Endothelial cell of umbilical vein (primary cell): ENCODE results near the gene PTPRCAP. TPM values are rescaled to one million over a fixed set of nuclear protein-coding genes. Genes with fewer than 3 reads are reported as not detected.
A peak's percentile ranks its signal among the peaks of the same experiment; 100 is the strongest.
"Not testable (repeated sequence)": the region's sequence is repeated elsewhere in the genome, so short reads cannot be mapped to it uniquely, and the experiment has no call there.

ENCODE experiments used
- BruUV-seq: library from RNA; stranded (reverse); fragments of 400-500 nt; replicated peaks from 2 replicates; lab custom pipeline; 2021; lab: Mats Ljungman, UMichigan
- CTCF ChIA-PET: fragments of 300-600, 350-600 bp; sonication (Branson Sonifier 250); formaldehyde crosslinking; loops from one replicate; lab custom pipeline; 2021; ENCODE audit warnings: antibody characterized with exemption, inconsistent platforms; lab: Charles Lee
- POLR2A ChIA-PET: fragments of 300-600, 350-600 bp; sonication (Branson Sonifier 250); formaldehyde crosslinking; loops from one replicate; lab custom pipeline; 2021; ENCODE audit warnings: antibody characterized with exemption, inconsistent platforms; lab: Charles Lee
- DNase-seq: peaks from one replicate; pipeline ENCODE4 v3.0.0-alpha.2; 2011; ENCODE audit warnings: low read depth, low spot score
- FAIRE-seq: peaks from 2 replicates; lab custom pipeline; 2011; peaks lifted over from hg19 to GRCh38; lab: Jason Lieb, UNC
- H2AFZ ChIP-seq: 2 replicates; pipeline ENCODE4 v1.6.0; 2012; ENCODE audit warnings: low read depth, low read length, control low read depth, inconsistent platforms
- H3K27ac ChIP-seq: 2 replicates; pipeline ENCODE4 v1.5.1; 2011; ENCODE audit warnings: low read depth, mild to moderate bottlenecking, control low read depth, low read length, moderate library complexity; ENCODE audit not compliant: insufficient read depth
- H3K27me3 ChIP-seq, 2 experiments: 2 replicates each; pipeline versions ENCODE4 v1.6.0 to v1.6.1; 2011; ENCODE audit warnings: low read length in 2 of 2, mixed read lengths in 1 of 2; ENCODE audit not compliant: control insufficient read depth in 2 of 2, insufficient read depth in 2 of 2
- H3K36me3 ChIP-seq, 2 experiments: 2 replicates in 1 of 2; 3 replicates in 1 of 2; pipeline ENCODE4 v1.5.1; 2011; ENCODE audit warnings: low read length in 2 of 2, mild to moderate bottlenecking in 1 of 2, moderate library complexity in 1 of 2; ENCODE audit not compliant: control insufficient read depth in 2 of 2, insufficient read depth in 2 of 2; ENCODE audit errors: extremely low read depth in 1 of 2
- H3K4me1 ChIP-seq: 3 replicates; pipeline ENCODE4 v1.5.1; 2011; ENCODE audit warnings: mild to moderate bottlenecking, low read length; ENCODE audit not compliant: control insufficient read depth, insufficient read depth; ENCODE audit errors: extremely low read depth
- H3K4me2 ChIP-seq: 2 replicates; pipeline ENCODE4 v1.6.1; 2011; ENCODE audit warnings: low read length, control low read depth, mixed read lengths; ENCODE audit not compliant: insufficient read depth
- H3K4me3 ChIP-seq, 3 experiments: fragments of 200-600 bp in 1 of 3; sonication (generic), shearing (Covaris generic) in 1 of 3; replicated peaks in 1 of 3; 2 replicates each; pipeline ENCODE4 v1.5.1; 2011 to 2016; ENCODE audit warnings: control low read depth in 3 of 3, low read length in 3 of 3, mild to moderate bottlenecking in 2 of 3, inconsistent platforms in 1 of 3, low read depth in 1 of 3, moderate library complexity in 1 of 3; ENCODE audit not compliant: insufficient read depth in 1 of 3
- H3K79me2 ChIP-seq: 2 replicates; pipeline ENCODE4 v1.6.0; 2012; ENCODE audit warnings: low read length, inconsistent platforms; ENCODE audit not compliant: control insufficient read depth, insufficient read depth
- H3K9ac ChIP-seq: replicated peaks from 2 replicates; pipeline ENCODE3; 2011; ENCODE audit warnings: low read length, control low read depth; ENCODE audit not compliant: insufficient read depth; ENCODE audit errors: extremely low read depth
- H3K9me1 ChIP-seq: replicated peaks from 3 replicates; pipeline ENCODE4 v1.6.0; 2011; ENCODE audit warnings: mild to moderate bottlenecking, low read length; ENCODE audit not compliant: control insufficient read depth, insufficient read depth; ENCODE audit errors: extremely low read depth
- H3K9me3 ChIP-seq: replicated peaks from 2 replicates; pipeline ENCODE4 v1.5.1; 2012; ENCODE audit warnings: low read length, inconsistent platforms; ENCODE audit not compliant: control insufficient read depth, insufficient read depth
- H4K20me1 ChIP-seq: replicated peaks from 2 replicates; pipeline ENCODE3; 2011; ENCODE audit warnings: mild to moderate bottlenecking, low read length; ENCODE audit not compliant: control insufficient read depth, insufficient read depth; ENCODE audit errors: extremely low read depth
- JUN ChIP-seq: IDR thresholded peaks from 2 replicates; pipeline ENCODE4 v1.6.1; 2011; ENCODE audit warnings: borderline replicate concordance, low read depth; ENCODE audit not compliant: insufficient read length, insufficient read depth
- POLR2A ChIP-seq: IDR thresholded peaks from 2 replicates; pipeline ENCODE4 v1.6.1; 2012; ENCODE audit warnings: low read depth, mild to moderate bottlenecking, control low read depth, low read length
- POLR2AphosphoS5 ChIP-seq: IDR thresholded peaks from 2 replicates; pipeline ENCODE4 v1.6.1; 2012; ENCODE audit warnings: low read depth, mild to moderate bottlenecking, control low read depth, low read length, moderate library complexity; ENCODE audit not compliant: insufficient read depth
- dilution Hi-C: fragments of 300-500 bp; cut with MboI; formaldehyde crosslinking; loops from one replicate; pipeline ENCODE4 v1.15.0; 2019; ENCODE audit warnings: low sequenced_read_pairs; ENCODE audit not compliant: extremely low pct_ligation_motif_present
- intact Hi-C: fragments of 100-400 bp; cut with micrococcal nuclease; formaldehyde crosslinking; loops from one replicate; pipeline ENCODE4 v1.10.0; 2022
- polyA plus RNA-seq, 4 experiments: library from polyadenylated mRNA; depleted of rRNA in 3 of 4; stranded (reverse) in 3 of 4; unstranded in 1 of 4; fragments of >200 nt; gene quantifications; 2 replicates each; pipeline versions ENCODE4 v1.2.1 to v1.2.3, GENCODE V29; 2011 to 2012; ENCODE audit warnings: missing spikeins in 1 of 4
- total RNA-seq: library from RNA; stranded (reverse); gene quantifications from 2 replicates; pipeline ENCODE4 v1.2.3, GENCODE V29; 2021

The PTPRCAP gene
- total and polyA plus RNA-seq, 2 donors (not counting 3 experiments of a cell fraction or from before 2014, with no cell fraction given): 3.6 TPM; not detected in 1

GRCh38 chr11:67428052-67429001, 9.2 kb downstream of the PTPRCAP start, which contains the start of gene RPS6KB2:
Gene RPS6KB2 (plus strand): TSS chr11:67428494. CDS start chr11:67428546, 52 bp downstream.
- peak; percentile 94 for FAIRE-seq
- TSS peak; percentile 50 for BruUV-seq
- intact Hi-C loops (loop anchor here (1.0 to 2.0 kb wide), 3 partner anchors 15 to 78 kb away; partner anchors contain the start of genes CORO1B and TMEM134), dilution Hi-C loops (no loop called here)
- H3K4me1 ChIP-seq: no peaks in the 10 kb centered on the region
- no peaks in the 10 kb centered on the region for H3K27me3 ChIP-seq
- peaks cover 0 to 16% of the 10 kb centered on the region in 2 experiments for H3K36me3 ChIP-seq
- peaks cover 10% of the 10 kb centered on the region for H3K79me2 ChIP-seq
- ChIA-PET POLR2A (no interaction called here), CTCF (interaction anchor here (1.8 kb wide), 1 partner anchor 27 kb away, joined by 8 read pairs; the partner anchor contains the start of gene PPP1CA)
- H3K27ac ChIP-seq: peak within 1 kb of the TSS; percentile 38
- H3K9me3 ChIP-seq: no peaks in the 10 kb centered on the region
- peak within 1 kb of the TSS; percentile 66 for H3K9ac ChIP-seq
- peak within 1 kb of the TSS; percentile 49 for H3K4me2 ChIP-seq
- no peaks in the 10 kb centered on the region for H4K20me1 ChIP-seq
- peak; percentile 98 for DNase-seq
- H3K4me3 ChIP-seq: peak within 1 kb of the TSS; percentile 46 to 91 (median 75)
- no peaks in the 10 kb centered on the region for H3K9me1 ChIP-seq
- TF ChIP-seq POLR2A (peak; percentile 96), JUN (no peak), POLR2AphosphoS5 (peak; percentile 98)
- H2AFZ ChIP-seq: peak within 1 kb of the TSS; percentile 70

- CTCF ChIA-PET: interaction anchor here (1.3 kb wide), 1 partner anchor 26 kb away, joined by 6 read pairs; the partner anchor contains the start of gene PPP1CA
- not testable (repeated sequence) for FAIRE-seq
Observed at GRCh38 chr11:67427364-67427859, 10.1 kb downstream of the PTPRCAP start.

More at GRCh38 chr11:67427364-67427859, 10.1 kb downstream of the PTPRCAP start:
- H3K27me3 ChIP-seq, H3K9me1 ChIP-seq, H3K36me3 ChIP-seq, H4K20me1 ChIP-seq, dilution Hi-C loops, H3K27ac ChIP-seq, H3K4me1 ChIP-seq, POLR2A ChIA-PET, DNase-seq, intact Hi-C loops, BruUV-seq, H3K9me3 ChIP-seq: not testable (repeated sequence)
- H3K79me2 ChIP-seq: peaks cover 10% of the 10 kb centered on the region
- H2AFZ ChIP-seq: peak overlapping the region; percentile 70
- peak overlapping the region in 2 of 3 experiments; percentile 75 to 91 for H3K4me3 ChIP-seq
- H3K4me2 ChIP-seq: peak overlapping the region; percentile 35
- peak overlapping the region; percentile 6 for H3K9ac ChIP-seq
